GM18867 (cell line): ENCODE results near the gene ETFBKMT.
"Not testable (repeated sequence)": the region's sequence is repeated elsewhere in the genome, so short reads cannot be mapped to it uniquely, and the experiment has no call there.

Source experiments
- ATAC-seq: cut with Tn5 transposase; IDR thresholded peaks from one replicate; pipeline ENCODE4 v1.9.1; 2021; ENCODE audit warnings: mild to moderate bottlenecking, moderate library complexity; ENCODE audit not compliant: unreplicated experiment

Gene ETFBKMT

GRCh38 chr12:31716998-31717397 lies 57.5 kb downstream of the ETFBKMT start:
- ATAC-seq = not testable (repeated sequence)

- ATAC-seq = not testable (repeated sequence)
Observed at GRCh38 chr12:31718542-31719198, 59.2 kb downstream of the ETFBKMT start.

GRCh38 chr12:31722580-31722979 lies 63.1 kb downstream of the ETFBKMT start:
- no peak for ATAC-seq
